Vagina (tissue), 2 donors: ENCODE results near the gene RIPOR1.

Experiments
- POLR2A ChIP-seq, 2 donors: fragments of 450-650 bp; IDR thresholded peaks; one replicate each; pipeline ENCODE4 v1.6.1; 2017; ENCODE audit warnings: antibody characterized with exemption in 2 of 2, mild to moderate bottlenecking in 2 of 2, moderate library complexity in 2 of 2
- TF ChIP-seq, protein P1 (sequence below), 3 experiments: fragments of 450-650 bp in 2 of 3; fragments of 200-600 bp in 1 of 3; sonication (generic) in 1 of 3; IDR thresholded peaks; one replicate each; pipeline ENCODE4 v1.5.1; 2017 to 2019; ENCODE audit warnings: antibody characterized with exemption in 3 of 3, mild to moderate bottlenecking in 2 of 3, moderate library complexity in 2 of 3

DNA sequence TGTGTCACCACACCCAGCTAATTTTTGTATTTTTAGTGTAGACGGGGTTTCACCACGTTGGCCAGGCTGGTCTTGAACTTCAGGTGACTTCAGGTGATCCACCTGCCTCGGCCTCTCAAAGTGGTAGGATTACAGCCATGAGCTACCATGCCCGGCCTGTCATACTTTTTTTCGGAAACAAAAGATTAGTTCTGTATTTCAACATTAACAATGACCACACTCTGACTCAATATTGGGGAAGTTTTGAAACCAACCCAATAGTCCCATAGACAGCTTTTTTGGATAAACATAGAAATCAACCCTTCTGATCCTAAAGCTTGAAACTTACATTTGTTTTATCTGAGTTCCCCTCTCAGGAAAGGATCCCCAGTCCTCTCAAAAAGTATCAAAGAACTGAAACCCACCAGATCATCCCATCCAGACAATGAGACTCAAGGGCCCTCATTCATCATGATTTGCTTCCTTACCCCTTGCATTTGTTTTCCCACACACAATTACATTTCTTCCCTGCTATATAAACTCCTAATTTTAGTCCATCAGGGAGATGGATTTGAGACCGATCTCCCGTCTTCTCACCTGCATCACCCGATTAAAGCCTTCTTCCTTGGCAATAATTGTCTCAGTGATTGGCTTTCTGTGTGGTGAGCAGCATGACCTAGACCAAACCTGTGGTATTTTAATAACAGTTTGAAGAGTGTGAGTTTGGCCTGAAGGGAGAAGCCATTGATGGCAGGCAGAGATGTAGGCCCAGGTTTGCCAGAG is 38.1 kb upstream of the RIPOR1 start:
- TF ChIP-seq, protein P1, sequence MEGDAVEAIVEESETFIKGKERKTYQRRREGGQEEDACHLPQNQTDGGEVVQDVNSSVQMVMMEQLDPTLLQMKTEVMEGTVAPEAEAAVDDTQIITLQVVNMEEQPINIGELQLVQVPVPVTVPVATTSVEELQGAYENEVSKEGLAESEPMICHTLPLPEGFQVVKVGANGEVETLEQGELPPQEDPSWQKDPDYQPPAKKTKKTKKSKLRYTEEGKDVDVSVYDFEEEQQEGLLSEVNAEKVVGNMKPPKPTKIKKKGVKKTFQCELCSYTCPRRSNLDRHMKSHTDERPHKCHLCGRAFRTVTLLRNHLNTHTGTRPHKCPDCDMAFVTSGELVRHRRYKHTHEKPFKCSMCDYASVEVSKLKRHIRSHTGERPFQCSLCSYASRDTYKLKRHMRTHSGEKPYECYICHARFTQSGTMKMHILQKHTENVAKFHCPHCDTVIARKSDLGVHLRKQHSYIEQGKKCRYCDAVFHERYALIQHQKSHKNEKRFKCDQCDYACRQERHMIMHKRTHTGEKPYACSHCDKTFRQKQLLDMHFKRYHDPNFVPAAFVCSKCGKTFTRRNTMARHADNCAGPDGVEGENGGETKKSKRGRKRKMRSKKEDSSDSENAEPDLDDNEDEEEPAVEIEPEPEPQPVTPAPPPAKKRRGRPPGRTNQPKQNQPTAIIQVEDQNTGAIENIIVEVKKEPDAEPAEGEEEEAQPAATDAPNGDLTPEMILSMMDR (IDR thresholded peaks at IDR 0.05), result no peak
- no peak for TF ChIP-seq POLR2A (IDR thresholded peaks at IDR 0.05)
